Gastrocnemius medialis (tissue), 4 donors: ENCODE measurements around the gene UNK. TPM values are rescaled to one million over a fixed set of nuclear protein-coding genes. Genes with fewer than 3 reads are reported as not detected.
"Not testable (repeated sequence)": the region's sequence is repeated elsewhere in the genome, so short reads cannot be mapped to it uniquely, and the experiment has no call there.

Experiments
- ATAC-seq, 2 donors: fragments of 150-250 bp; one replicate each; pipeline ENCODE4 v1.9.1; 2016
- DNase-seq, 2 donors: peaks; one replicate each; pipeline ENCODE4 v3.0.0-alpha.2; 2019
- H3K27ac ChIP-seq, 4 donors: fragments of 200-600 bp; sonication (generic); 1 replicate in 1 of 4; 2 replicates in 3 of 4; pipeline ENCODE4 v1.5.1; 2016 to 2018; ENCODE audit warnings: mild to moderate bottlenecking in 2 of 4, moderate library complexity in 1 of 4
- H3K27me3 ChIP-seq, 3 donors: fragments of 200-600 bp; sonication (generic) in 2 of 3; 1 replicate in 1 of 3; 2 replicates in 2 of 3; pipeline versions ENCODE4 v1.5.1 to v1.6.0; 2016 to 2019; ENCODE audit warnings: mild to moderate bottlenecking in 1 of 3, moderate library complexity in 1 of 3
- H3K36me3 ChIP-seq, 2 donors: fragments of 200-600 bp; sonication (generic) in 1 of 2; one replicate each; pipeline ENCODE4 v1.5.1; 2017 to 2018
- H3K4me1 ChIP-seq, 2 donors: fragments of 200-600 bp; sonication (generic) in 1 of 2; one replicate each; pipeline ENCODE4 v1.5.1; 2016 to 2017; ENCODE audit warnings: mild to moderate bottlenecking in 2 of 2
- H3K4me3 ChIP-seq, 4 donors: fragments of 200-600 bp; sonication (generic) in 3 of 4; 1 replicate in 1 of 4; 2 replicates in 3 of 4; pipeline ENCODE4 v1.5.1; 2016 to 2019; ENCODE audit warnings: mild to moderate bottlenecking in 2 of 4
- H3K9me3 ChIP-seq, 3 donors: fragments of 200-600 bp; sonication (generic) in 2 of 3; 1 replicate in 1 of 3; 2 replicates in 2 of 3; pipeline ENCODE4 v1.5.1; 2016 to 2019
- POLR2A ChIP-seq, 2 donors: fragments of 450-650 bp; IDR thresholded peaks; one replicate each; pipeline ENCODE4 v1.6.1; 2017; ENCODE audit warnings: antibody characterized with exemption in 2 of 2, mild to moderate bottlenecking in 2 of 2, moderate library complexity in 2 of 2
- in situ Hi-C, 4 donors: fragments of 200-750 bp; cut with MboI; loops; one replicate each; pipeline versions ENCODE4 v1.15.0 to v1.8.0; 2017; ENCODE audit warnings: low sequenced_read_pairs in 4 of 4
- intact Hi-C: fragments of 100-400 bp; cut with DNase I; formaldehyde crosslinking; loops from one replicate; pipeline ENCODE4 v1.15.1; 2023; ENCODE audit warnings: low total_unique reads
- total RNA-seq, 4 donors: library from RNA; depleted of rRNA; stranded (reverse); fragments of >200 nt; gene quantifications; one replicate each; pipeline versions ENCODE4 v1.1.0 to v1.2.3, GENCODE V29; 2016
- TF ChIP-seq, protein P1 (sequence below), 5 experiments: fragments of 450-650 bp in 3 of 5; fragments of 200-600 bp in 2 of 5; sonication (generic) in 2 of 5; IDR thresholded peaks in 4 of 5; conservative IDR thresholded peaks in 1 of 5; 1 replicate in 4 of 5; 2 replicates in 1 of 5; pipeline ENCODE4 v1.5.1; 2016 to 2019; ENCODE audit warnings: antibody characterized with exemption in 5 of 5, mild to moderate bottlenecking in 3 of 5, moderate library complexity in 3 of 5

The UNK gene
- total RNA-seq, 4 donors from 2014 or later: 10.4 to 19.2 (median 13.1) TPM

DNA sequence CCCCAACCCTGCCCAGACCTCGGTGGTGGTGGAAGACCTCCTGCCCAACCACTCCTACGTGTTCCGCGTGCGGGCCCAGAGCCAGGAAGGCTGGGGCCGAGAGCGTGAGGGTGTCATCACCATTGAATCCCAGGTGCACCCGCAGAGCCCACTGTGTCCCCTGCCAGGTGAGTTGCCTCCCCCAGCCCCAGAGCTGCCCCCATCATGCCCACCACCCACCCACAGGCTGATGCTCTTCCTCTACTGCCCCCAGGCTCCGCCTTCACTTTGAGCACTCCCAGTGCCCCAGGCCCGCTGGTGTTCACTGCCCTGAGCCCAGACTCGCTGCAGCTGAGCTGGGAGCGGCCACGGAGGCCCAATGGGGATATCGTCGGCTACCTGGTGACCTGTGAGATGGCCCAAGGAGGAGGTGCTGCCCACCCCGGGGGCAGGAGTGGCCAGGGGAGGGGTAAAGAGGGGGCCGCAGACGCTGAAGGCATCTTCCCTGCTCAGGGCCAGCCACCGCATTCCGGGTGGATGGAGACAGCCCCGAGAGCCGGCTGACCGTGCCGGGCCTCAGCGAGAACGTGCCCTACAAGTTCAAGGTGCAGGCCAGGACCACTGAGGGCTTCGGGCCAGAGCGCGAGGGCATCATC, 28.0 kb upstream of the UNK start:
- H3K4me3 ChIP-seq: no peak overlapping the region
- ATAC-seq: no peak
- intact Hi-C loops: no loop called here

DNA sequence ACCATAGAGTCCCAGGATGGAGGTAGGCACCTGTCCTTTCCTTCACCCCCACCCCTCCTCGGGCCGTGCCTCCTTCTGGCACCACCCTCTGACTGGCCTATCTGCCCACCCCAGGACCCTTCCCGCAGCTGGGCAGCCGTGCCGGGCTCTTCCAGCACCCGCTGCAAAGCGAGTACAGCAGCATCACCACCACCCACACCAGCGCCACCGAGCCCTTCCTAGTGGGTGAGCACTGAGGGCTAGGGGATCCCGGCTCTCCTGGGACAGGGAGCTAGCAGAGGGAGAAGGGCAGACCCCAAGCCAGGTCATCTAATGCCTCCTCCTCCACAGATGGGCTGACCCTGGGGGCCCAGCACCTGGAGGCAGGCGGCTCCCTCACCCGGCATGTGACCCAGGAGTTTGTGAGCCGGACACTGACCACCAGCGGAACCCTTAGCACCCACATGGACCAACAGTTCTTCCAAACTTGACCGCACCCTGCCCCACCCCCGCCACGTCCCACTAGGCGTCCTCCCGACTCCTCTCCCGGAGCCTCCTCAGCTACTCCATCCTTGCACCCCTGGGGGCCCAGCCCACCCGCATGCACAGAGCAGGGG, 27.4 kb upstream of the UNK start:
- DNase-seq (no peak), ATAC-seq (no peak)
- intact Hi-C loops (no loop called here), in situ Hi-C loops (loop anchor here in 1 of 4 donors (25.0 kb wide), 1 partner anchor 130 kb away; the partner anchor contains the start of genes TRIM47 and TRIM65)
- Histone ChIP-seq H3K4me1 (peaks cover 6 to 9% of the 10 kb centered on the region in 2 donors), H3K4me3 (no peak overlapping the region), H3K36me3 (no peaks in the 10 kb centered on the region), H3K27me3 (no peaks in the 10 kb centered on the region), H3K9me3 (no peaks in the 10 kb centered on the region), H3K27ac (no peak overlapping the region)
- no peak for TF ChIP-seq POLR2A (IDR thresholded peaks at IDR 0.05)
- TF ChIP-seq, protein P1, sequence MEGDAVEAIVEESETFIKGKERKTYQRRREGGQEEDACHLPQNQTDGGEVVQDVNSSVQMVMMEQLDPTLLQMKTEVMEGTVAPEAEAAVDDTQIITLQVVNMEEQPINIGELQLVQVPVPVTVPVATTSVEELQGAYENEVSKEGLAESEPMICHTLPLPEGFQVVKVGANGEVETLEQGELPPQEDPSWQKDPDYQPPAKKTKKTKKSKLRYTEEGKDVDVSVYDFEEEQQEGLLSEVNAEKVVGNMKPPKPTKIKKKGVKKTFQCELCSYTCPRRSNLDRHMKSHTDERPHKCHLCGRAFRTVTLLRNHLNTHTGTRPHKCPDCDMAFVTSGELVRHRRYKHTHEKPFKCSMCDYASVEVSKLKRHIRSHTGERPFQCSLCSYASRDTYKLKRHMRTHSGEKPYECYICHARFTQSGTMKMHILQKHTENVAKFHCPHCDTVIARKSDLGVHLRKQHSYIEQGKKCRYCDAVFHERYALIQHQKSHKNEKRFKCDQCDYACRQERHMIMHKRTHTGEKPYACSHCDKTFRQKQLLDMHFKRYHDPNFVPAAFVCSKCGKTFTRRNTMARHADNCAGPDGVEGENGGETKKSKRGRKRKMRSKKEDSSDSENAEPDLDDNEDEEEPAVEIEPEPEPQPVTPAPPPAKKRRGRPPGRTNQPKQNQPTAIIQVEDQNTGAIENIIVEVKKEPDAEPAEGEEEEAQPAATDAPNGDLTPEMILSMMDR (IDR thresholded peaks at IDR 0.05 in 4 of 5, conservative IDR thresholded peaks at IDR 0.05 in 1 of 5): no peak

More for the DNA sequence above, 28.0 kb upstream of the UNK start:
- H3K4me1 ChIP-seq: peaks cover 6 to 9% of the 10 kb centered on the region in 2 donors
- no peaks in the 10 kb centered on the region for H3K9me3 ChIP-seq
- no peak overlapping the region for H3K27ac ChIP-seq
- DNase-seq: no peak
- in situ Hi-C loops: loop anchor here in 1 of 4 donors (25.0 kb wide), 1 partner anchor 131 kb away; the partner anchor contains the start of genes TRIM47 and TRIM65
- TF ChIP-seq POLR2A (IDR thresholded peaks at IDR 0.05): no peak
- TF ChIP-seq, protein P1 (IDR thresholded peaks at IDR 0.05 in 4 of 5, conservative IDR thresholded peaks at IDR 0.05 in 1 of 5): no peak
- no peaks in the 10 kb centered on the region for H3K27me3 ChIP-seq
- H3K36me3 ChIP-seq: no peaks in the 10 kb centered on the region

DNA sequence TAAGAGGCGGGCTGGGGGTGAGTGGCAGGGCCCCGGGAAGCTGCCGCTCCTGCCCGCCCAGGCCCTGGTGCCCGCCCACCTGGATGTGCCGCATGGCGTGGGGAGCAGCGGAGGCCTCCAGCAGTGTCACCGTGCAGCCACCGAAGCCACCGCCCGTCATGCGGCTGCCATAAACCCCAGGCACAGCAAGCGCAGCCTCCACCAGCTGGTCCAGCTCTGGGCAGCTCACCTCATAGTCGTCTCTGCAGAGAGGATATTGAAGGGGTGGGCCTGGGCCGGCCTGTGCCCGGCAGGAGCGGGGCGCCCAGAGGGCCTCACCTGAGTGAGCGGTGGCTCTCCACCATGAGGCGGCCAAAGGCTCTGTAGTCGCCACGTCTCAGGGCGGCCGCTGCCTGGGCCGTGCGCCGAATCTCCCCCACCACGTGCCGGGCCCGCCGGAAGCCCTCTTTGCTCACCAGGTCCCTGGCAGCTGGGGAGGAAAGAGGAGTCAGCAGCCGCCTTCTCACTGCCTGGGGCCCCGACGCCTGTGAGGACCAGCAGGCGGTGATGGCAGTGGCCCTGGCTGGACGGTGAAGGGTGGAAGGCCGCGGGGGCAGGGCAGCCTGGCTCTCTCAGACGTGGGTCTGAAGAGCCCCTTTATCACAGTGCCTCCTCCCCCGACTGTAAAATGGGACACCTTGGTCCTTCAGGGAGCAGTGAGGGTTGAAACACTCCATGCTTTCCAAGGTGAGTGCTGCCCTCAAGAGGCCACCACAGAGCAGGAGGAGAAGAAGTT, 26.3 kb upstream of the UNK start:
- H3K27ac ChIP-seq: no peak overlapping the region
- peaks cover 5 to 9% of the 10 kb centered on the region in 2 donors for H3K4me1 ChIP-seq
- no peaks in the 10 kb centered on the region for H3K27me3 ChIP-seq
- H3K4me3 ChIP-seq: no peak overlapping the region
- intact Hi-C loops: no loop called here
- H3K36me3 ChIP-seq: no peaks in the 10 kb centered on the region
- DNase-seq: no peak
- TF ChIP-seq POLR2A (IDR thresholded peaks at IDR 0.05): no peak
- TF ChIP-seq, protein P1 (IDR thresholded peaks at IDR 0.05 in 4 of 5, conservative IDR thresholded peaks at IDR 0.05 in 1 of 5): no peak
- in situ Hi-C loops: loop anchor here in 1 of 4 donors (25.0 kb wide), 1 partner anchor 129 kb away; the partner anchor contains the start of genes TRIM47 and TRIM65
- H3K9me3 ChIP-seq: no peaks in the 10 kb centered on the region
- ATAC-seq: no peak

DNA sequence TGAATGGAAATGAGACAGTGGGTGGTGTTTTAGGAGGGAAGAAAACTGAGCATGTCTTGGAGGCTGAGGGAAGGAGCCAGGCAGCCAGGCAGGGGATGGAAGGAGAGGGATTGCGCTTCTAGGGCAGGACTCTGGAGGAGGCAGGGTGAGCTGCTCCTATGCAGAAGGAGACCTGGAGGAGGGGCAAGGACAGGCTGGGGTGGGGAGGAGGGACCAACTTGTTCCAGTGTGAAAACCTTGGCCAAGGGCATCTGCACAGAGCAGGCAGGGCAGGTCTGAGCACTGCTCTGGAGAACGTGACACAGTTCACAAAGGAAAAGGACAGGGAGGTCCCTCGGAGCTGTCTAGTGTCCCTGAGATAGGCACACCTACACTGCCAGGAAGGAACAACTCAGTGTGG, 25.1 kb upstream of the UNK start:
- no peaks in the 10 kb centered on the region for H3K9me3 ChIP-seq
- peaks cover 6 to 7% of the 10 kb centered on the region in 2 donors for H3K4me1 ChIP-seq
- ATAC-seq: no peak
- no peak overlapping the region for H3K27ac ChIP-seq
- no peaks in the 10 kb centered on the region for H3K27me3 ChIP-seq
- no peaks in the 10 kb centered on the region for H3K36me3 ChIP-seq
- intact Hi-C loops: no loop called here
- H3K4me3 ChIP-seq: no peak overlapping the region
- DNase-seq: no peak
- in situ Hi-C loops: loop anchor here in 1 of 4 donors (25.0 kb wide), 1 partner anchor 128 kb away; the partner anchor contains the start of genes TRIM47 and TRIM65
- TF ChIP-seq, protein P1 (IDR thresholded peaks at IDR 0.05 in 4 of 5, conservative IDR thresholded peaks at IDR 0.05 in 1 of 5): no peak
- no peak for TF ChIP-seq POLR2A (IDR thresholded peaks at IDR 0.05)

DNA sequence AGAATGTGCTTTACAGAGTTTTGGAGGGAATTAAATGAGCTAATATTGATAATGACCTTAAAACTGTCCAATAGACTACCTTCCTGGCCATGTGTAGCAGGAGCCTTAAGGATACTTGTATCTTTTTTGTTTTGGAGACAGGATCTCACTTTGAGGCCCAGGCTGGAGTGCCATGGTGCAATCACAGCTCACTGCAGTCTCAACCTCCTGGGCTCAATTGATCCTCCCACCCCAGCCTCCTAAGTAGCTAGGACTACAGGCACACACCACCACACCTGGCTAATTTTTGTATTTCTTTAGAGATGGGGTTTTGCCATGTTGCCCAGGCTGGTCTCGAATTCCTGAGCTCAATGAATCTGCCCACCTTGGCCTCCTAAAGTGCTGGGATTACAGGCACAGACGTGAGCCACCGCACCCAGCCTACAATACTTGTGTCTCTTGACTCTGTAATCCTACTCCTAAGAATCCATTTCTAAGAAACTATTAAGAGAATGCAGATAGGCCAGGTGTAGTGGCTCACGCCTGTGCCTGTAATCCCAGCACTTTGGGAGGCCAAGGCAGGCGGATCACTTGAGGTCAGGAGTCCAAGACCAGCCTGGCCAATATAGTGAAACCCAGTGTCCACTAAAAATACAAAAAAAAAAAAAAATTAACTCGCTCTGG, 24.5 kb upstream of the UNK start:
- DNase-seq, H3K36me3 ChIP-seq, H3K27ac ChIP-seq, H3K27me3 ChIP-seq, H3K4me3 ChIP-seq, intact Hi-C loops, H3K9me3 ChIP-seq, H3K4me1 ChIP-seq, ATAC-seq: not testable (repeated sequence)
- in situ Hi-C loops: loop anchor here in 1 of 4 donors (25.0 kb wide), 1 partner anchor 127 kb away; the partner anchor contains the start of genes TRIM47 and TRIM65
